NT2/D1 (cell line): Measurements from ENCODE around the gene GRID2.

ENCODE experiments used
- SUZ12 ChIP-seq: IDR thresholded peaks from 2 replicates; pipeline ENCODE4 v1.6.1; 2011; ENCODE audit not compliant: insufficient read length, insufficient read depth; ENCODE audit errors: extremely low read depth
- YY1 ChIP-seq: IDR thresholded peaks from 2 replicates; pipeline ENCODE4 v1.6.1; 2011; ENCODE audit not compliant: insufficient read length, insufficient read depth
- ZNF274 ChIP-seq: IDR thresholded peaks from 2 replicates; pipeline ENCODE4 v1.6.1; 2011; ENCODE audit warnings: mild to moderate bottlenecking, low read depth, low read length

DNA sequence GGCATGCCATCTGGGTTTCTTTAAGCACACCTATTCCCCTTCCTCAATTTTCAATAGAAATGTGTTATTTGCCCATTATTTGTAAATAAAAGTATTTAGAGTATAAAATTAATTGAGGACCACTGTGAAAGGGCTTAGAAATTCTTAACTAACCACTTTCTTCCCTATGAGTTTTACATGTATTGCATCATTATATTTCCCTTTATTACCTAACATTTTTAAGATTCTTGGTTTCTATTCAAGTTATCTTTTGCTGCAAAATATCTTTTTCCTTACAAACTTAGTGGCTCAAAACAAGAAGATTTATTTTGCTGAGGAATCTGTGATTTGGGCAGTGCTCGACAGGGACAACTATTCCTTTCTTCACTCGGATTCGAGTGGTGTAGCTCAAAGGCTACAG, 40.5 kb downstream of the GRID2 start:
- TF ChIP-seq YY1 (no peak), SUZ12 (no peak), ZNF274 (no peak)
